GM21825 (cell line): ENCODE measurements around the gene FBLN1.
"Not testable (repeated sequence)": the region's sequence is repeated elsewhere in the genome, so short reads cannot be mapped to it uniquely, and the experiment has no call there.

Experiments used
- ATAC-seq: cut with Tn5 transposase; IDR thresholded peaks from one replicate; pipeline ENCODE4 v1.9.1; 2021; ENCODE audit warnings: mild to moderate bottlenecking, moderate library complexity; ENCODE audit not compliant: unreplicated experiment

FBLN1 gene

GRCh38 chr22:45602004-45602733 is 99.5 kb downstream of the FBLN1 start:
- ATAC-seq, result no peak

DNA sequence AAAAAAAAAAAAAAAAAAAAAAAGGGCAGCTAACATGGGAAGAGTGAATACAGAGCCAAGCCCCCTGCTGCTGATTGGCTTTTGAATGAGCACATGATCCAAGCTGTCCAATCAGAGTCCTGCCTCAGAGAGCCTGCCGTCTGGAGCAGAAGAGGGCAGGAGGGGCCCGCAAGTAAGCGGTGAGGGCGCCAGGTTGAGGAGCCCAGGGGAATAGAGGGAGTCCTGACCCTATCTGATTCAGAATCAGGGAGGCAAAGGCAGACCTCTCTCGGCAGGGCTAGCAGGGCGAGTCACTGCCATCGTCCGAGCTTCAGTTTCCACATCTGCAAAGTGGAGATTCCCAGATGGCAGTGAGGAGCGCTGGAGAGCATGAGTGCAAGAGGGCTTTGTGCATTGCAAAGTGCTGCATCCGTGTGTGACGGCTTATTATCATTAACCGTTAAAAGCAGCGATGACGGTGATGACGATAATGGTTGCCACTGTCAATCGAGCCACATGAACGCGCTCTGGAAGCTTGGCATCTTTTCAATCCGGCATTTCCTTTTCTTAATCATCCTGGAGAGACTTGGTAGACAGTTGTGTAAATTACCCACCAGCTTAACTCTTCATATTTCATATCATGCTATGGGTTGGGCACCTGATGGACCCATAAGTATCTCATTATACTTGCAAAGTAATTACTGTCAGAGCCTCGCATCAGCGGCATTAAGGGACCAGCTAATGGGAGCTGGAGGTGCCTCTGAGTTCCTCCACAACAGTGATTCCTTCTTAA is 100.3 kb downstream of the FBLN1 start:
- no peak for ATAC-seq

- no peak for ATAC-seq
Measured at GRCh38 chr22:45603619-45604018, 100.9 kb downstream of the FBLN1 start.

- ATAC-seq, result not testable (repeated sequence)
Measured at GRCh38 chr22:45608045-45608444, 105.4 kb downstream of the FBLN1 start.

- ATAC-seq, result no peak
Measured at GRCh38 chr22:45608763-45609180, 106.1 kb downstream of the FBLN1 start.

- no peak for ATAC-seq
Measured at GRCh38 chr22:45612451-45612901, 109.8 kb downstream of the FBLN1 start.

GRCh38 chr22:45612940-45613339 is 110.3 kb downstream of the FBLN1 start:
- ATAC-seq, result no peak

- ATAC-seq, result no peak
Measured at GRCh38 chr22:45615364-45615763, 112.7 kb downstream of the FBLN1 start.

GRCh38 chr22:45616432-45616831 is 113.7 kb downstream of the FBLN1 start:
- no peak for ATAC-seq

DNA sequence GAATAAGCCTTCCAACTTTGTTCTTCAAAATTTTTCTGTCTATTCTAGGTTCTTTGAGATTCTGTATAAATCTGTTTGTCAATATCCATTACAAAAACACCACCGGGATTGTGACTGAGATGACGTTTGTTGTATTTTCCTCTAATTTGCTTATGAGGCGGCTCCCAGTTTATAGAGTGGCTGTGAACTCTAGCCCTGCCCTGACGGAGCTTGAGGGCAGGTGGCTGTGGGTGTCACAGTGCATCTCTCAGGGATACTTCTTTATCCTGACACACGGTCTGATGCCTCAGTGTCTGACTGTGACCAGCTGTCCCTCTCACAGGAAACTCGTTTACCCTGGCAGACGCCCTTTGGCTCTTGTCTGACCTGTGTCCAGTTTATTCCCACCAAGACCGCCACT is 115.3 kb downstream of the FBLN1 start:
- no peak for ATAC-seq

GRCh38 chr22:45620706-45621105 is 118.0 kb downstream of the FBLN1 start:
- no peak for ATAC-seq

DNA sequence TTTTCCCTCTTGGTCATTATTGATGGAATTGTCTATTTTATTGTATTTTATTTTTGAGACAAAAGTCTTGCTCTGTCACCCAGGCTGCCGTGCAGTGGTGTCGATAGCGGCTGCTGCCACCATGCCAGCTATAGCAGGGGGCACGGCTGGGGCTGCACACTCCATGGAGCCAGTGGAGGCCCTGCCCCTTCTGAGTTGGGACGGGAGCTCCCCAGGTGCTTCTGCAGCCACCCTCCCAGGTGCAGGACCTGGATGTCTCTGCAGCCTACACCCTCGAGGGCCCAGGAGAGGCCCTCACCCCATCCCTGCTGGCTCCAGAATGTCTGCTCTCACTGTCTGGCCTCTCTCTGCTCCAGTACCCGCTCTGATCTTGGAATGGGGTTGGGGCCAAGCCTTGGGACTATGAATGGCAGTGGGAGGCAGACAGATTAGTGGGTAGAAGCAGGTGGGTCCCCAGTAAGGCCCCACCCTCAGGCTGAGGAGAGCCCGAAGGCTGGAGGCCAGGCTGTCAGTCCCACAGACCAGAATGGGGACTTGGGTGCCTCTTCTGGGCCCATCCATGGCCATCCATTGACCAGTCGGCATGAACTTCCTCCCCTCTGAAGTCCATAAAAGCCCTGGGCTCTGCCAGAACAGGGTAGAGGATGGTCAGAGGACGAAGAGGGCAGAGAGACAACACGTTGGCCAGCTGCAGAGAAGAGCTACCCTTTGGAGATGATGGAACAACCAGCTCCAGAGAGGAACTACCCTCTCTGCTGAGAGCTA is 119.3 kb downstream of the FBLN1 start:
- no peak for ATAC-seq

GRCh38 chr22:45623464-45624145 is 120.9 kb downstream of the FBLN1 start:
- not testable (repeated sequence) for ATAC-seq

DNA sequence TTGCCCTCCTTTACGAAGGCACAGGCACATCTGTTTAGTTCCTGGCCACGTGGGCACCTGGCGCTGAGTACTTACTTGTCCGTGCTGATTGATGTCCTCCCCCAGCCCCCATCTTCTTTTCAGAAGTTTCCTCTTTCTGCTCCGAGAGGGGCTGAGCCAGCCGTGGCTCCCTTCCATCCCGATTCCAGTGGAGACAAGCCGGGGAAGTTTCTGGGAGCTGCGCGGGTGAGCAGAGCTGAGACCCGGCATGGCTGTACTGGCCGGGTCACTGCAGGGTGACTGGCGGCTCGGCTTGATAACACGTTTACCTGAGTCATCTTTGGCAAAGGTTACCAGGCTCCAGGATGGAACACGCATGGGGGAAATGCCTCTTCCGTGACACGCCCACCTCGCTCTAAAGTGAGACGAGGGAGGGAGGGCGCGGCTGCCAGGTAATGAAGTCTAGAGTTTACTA is 123.5 kb downstream of the FBLN1 start:
- ATAC-seq, result no peak

- ATAC-seq, result no peak
Measured at GRCh38 chr22:45627489-45628233, 125.0 kb downstream of the FBLN1 start.

DNA sequence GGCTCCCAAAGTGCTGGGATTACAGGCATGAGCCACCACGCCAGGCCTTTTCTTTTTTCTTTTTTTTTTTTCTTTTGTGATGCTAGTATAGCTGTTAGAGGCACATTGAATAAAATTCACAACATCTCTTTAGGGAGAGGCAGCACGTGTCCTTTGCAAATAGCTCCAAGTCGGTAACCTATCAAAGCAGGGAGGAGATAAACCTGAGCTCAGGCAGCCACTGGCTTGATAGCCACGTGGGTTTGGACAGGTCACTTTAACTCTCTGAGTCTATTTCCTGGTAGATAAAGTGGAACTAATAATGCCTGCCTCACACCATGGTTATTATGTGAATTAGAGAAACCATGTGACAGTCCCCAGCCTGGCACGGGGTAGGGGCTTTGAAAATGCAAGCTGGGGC is 125.8 kb downstream of the FBLN1 start:
- no peak for ATAC-seq

GRCh38 chr22:45629469-45630089 is 126.9 kb downstream of the FBLN1 start:
- no peak for ATAC-seq

GRCh38 chr22:45630436-45630835 is 127.8 kb downstream of the FBLN1 start:
- ATAC-seq, result no peak

GRCh38 chr22:45631140-45631840 is 128.6 kb downstream of the FBLN1 start:
- no peak for ATAC-seq
